IPS DF 4.7 (cell line): ENCODE measurements around the gene ACSF2.
"Not testable (repeated sequence)": the region's sequence is repeated elsewhere in the genome, so short reads cannot be mapped to it uniquely, and the experiment has no call there.

Experiments used
- DNase-seq: peaks from one replicate; pipeline ENCODE4 v3.0.0-alpha.2; 2013; ENCODE audit warnings: low spot score; ENCODE audit errors: extremely low read depth

Gene ACSF2

GRCh38 chr17:50461550-50462132 is 35.6 kb downstream of the ACSF2 start:
- DNase-seq, result no peak

- no peak for DNase-seq
Observed at GRCh38 chr17:50462446-50462845, 36.4 kb downstream of the ACSF2 start.

GRCh38 chr17:50464121-50464520 is 38.1 kb downstream of the ACSF2 start:
- DNase-seq, result no peak

- DNase-seq, result no peak
Observed at GRCh38 chr17:50464736-50465135, 38.7 kb downstream of the ACSF2 start.

GRCh38 chr17:50465171-50465570 is 39.2 kb downstream of the ACSF2 start:
- DNase-seq, result no peak

- DNase-seq, result no peak
Observed at GRCh38 chr17:50465635-50466034, 39.6 kb downstream of the ACSF2 start.

GRCh38 chr17:50466371-50467113 is 40.5 kb downstream of the ACSF2 start:
- DNase-seq, result no peak

- no peak for DNase-seq
Observed at GRCh38 chr17:50467114-50467854, 41.3 kb downstream of the ACSF2 start.

- no peak for DNase-seq
Observed at GRCh38 chr17:50467855-50468303, 41.9 kb downstream of the ACSF2 start.

- DNase-seq, result no peak
Observed at GRCh38 chr17:50468304-50469207, 42.5 kb downstream of the ACSF2 start, which contains the start of gene CHAD. CHAD (minus strand) TSS chr17:50468880; CDS start chr17:50468813, 67 bp downstream.

GRCh38 chr17:50469208-50469605 is 43.2 kb downstream of the ACSF2 start:
- no peak for DNase-seq

GRCh38 chr17:50469671-50470305 is 43.8 kb downstream of the ACSF2 start:
- no peak for DNase-seq

- no peak for DNase-seq
Observed at GRCh38 chr17:50470426-50470825, 44.4 kb downstream of the ACSF2 start.

GRCh38 chr17:50471009-50471905 is 45.2 kb downstream of the ACSF2 start:
- DNase-seq, result no peak

- no peak for DNase-seq
Observed at GRCh38 chr17:50472286-50472685, 46.3 kb downstream of the ACSF2 start.

- not testable (repeated sequence) for DNase-seq
Observed at GRCh38 chr17:50472761-50473161, 46.7 kb downstream of the ACSF2 start.

- DNase-seq, result no peak
Observed at GRCh38 chr17:50473901-50474300, 47.9 kb downstream of the ACSF2 start.

- DNase-seq, result no peak
Observed at GRCh38 chr17:50474523-50474922, 48.5 kb downstream of the ACSF2 start.

- no peak for DNase-seq
Observed at GRCh38 chr17:50475362-50475761, 49.3 kb downstream of the ACSF2 start.
